C4-2B (cell line): ENCODE results near the gene PPCDC.

Source experiments
- CTCF ChIP-seq: fragments of 450-650 bp; conservative IDR thresholded peaks from 2 replicates; pipeline ENCODE4 v1.5.1; 2017; ENCODE audit warnings: mild to moderate bottlenecking
- ZFX ChIP-seq: fragments of 450-650 bp; IDR thresholded peaks from 2 replicates; pipeline ENCODE4 v1.6.1; 2017

GRCh38 chr15:74995182-74995778, 28.1 kb upstream of the PPCDC start, which contains the start of gene SCAMP5:
- TF ChIP-seq CTCF (no peak), ZFX (no peak)
